Prostate gland (tissue), 2 donors: ENCODE results near the gene HSF4. TPM values are rescaled to one million over a fixed set of nuclear protein-coding genes. Genes with fewer than 3 reads are reported as not detected.

ENCODE experiments used
- DNase-seq: peaks from one replicate; pipeline ENCODE4 v3.0.0-alpha.2; 2019; ENCODE audit warnings: low spot score
- H3K27ac ChIP-seq, 2 donors: fragments of 200-600 bp; sonication (generic); 2 replicates each; pipeline ENCODE4 v1.5.1; 2017 to 2019
- H3K27me3 ChIP-seq: fragments of 200-600 bp; sonication (generic); replicated peaks from 2 replicates; pipeline ENCODE4 v1.5.1; 2019; ENCODE audit not compliant: insufficient read depth
- H3K36me3 ChIP-seq, 2 donors: fragments of 200-600 bp; sonication (generic); 1 replicate in 1 of 2; 2 replicates in 1 of 2; pipeline versions ENCODE4 v1.5.1 to v1.8.1; 2017 to 2019
- H3K4me1 ChIP-seq: fragments of 200-600 bp; sonication (generic); replicated peaks from 2 replicates; pipeline ENCODE4 v1.5.1; 2019
- H3K4me3 ChIP-seq, 2 donors: fragments of 200-600 bp; sonication (generic); 2 replicates each; pipeline ENCODE4 v1.5.1; 2017 to 2019
- H3K9me3 ChIP-seq: fragments of 200-600 bp; sonication (generic); 2 replicates; pipeline ENCODE4 v1.5.1; 2017
- CTCF ChIP-seq, 4 experiments: fragments of 200-600 bp in 2 of 4; fragments of 450-650 bp in 2 of 4; sonication (generic) in 2 of 4; IDR thresholded peaks; 1 replicate in 3 of 4; 2 replicates in 1 of 4; pipeline ENCODE4 v1.5.1; 2016 to 2019; ENCODE audit warnings: antibody characterized with exemption in 4 of 4, mild to moderate bottlenecking in 2 of 4, moderate library complexity in 2 of 4
- POLR2A ChIP-seq: fragments of 450-650 bp; IDR thresholded peaks from one replicate; pipeline ENCODE4 v1.6.1; 2016; ENCODE audit warnings: antibody characterized with exemption, mild to moderate bottlenecking
- POLR2AphosphoS5 ChIP-seq: sonication (generic); formaldehyde crosslinking; IDR thresholded peaks from one replicate; pipeline ENCODE4 v1.6.1; 2017; ENCODE audit warnings: antibody characterized with exemption
- WGBS: methylation state at CpG from one replicate; pipeline ENCODE4 v1.1.5; 2018; 5-methylcytosine and 5-hydroxymethylcytosine counted together
- intact Hi-C: fragments of 100-400 bp; cut with DNase I; formaldehyde crosslinking; loops from one replicate; pipeline ENCODE4 v1.14.2; 2022
- total RNA-seq, 2 donors: library from RNA; depleted of rRNA; stranded (reverse); fragments of >200 nt; gene quantifications; one replicate each; pipeline ENCODE4 v1.1.0, GENCODE V29; 2016

Gene HSF4
- total RNA-seq, 2 donors from 2014 or later, result 109 to 137 TPM

DNA sequence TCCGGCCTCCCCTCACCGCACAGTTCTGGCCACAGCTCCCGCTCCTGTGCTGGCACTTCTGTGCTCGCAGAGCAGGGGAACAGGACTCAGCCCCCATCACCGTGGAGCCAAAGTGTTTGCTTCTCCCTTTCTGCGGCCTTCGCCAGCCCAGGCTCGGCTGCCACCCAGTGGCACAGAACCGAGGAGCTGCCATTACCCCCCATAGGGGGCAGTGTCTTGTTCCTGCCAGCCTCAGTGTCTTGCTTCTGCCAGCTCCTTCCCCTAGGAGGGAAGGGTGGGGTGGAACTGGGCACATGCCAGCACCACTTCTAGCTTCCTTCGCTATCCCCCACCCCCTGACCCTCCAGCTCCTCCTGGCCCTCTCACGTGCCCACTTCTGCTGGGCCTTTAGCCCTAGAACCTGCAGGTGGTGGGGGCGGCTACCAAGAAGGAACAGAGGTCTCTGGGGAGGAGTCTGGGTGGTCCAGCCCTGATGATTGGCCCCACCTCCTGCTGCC, 33.7 kb downstream of the HSF4 start:
- Histone ChIP-seq H3K36me3 (peaks cover 16 to 26% of the 10 kb centered on the region in 2 donors), H3K27me3 (no peaks in the 10 kb centered on the region), H3K4me3 (no peak overlapping the region), H3K27ac (peak overlapping the region; percentile 63 to 71), H3K4me1 (peaks cover 11% of the 10 kb centered on the region), H3K9me3 (no peaks in the 10 kb centered on the region)
- peak; percentile 47 for DNase-seq
- 39% methylated on average over 12 of the region's 12 CpGs for WGBS
- intact Hi-C loops, result no loop called here
- TF ChIP-seq POLR2AphosphoS5, result peak; percentile 21
- peak in 3 of 4 experiments; percentile 56 to 81 (median 67) for TF ChIP-seq CTCF (IDR thresholded peaks at IDR 0.05)
- no peak for TF ChIP-seq POLR2A

DNA sequence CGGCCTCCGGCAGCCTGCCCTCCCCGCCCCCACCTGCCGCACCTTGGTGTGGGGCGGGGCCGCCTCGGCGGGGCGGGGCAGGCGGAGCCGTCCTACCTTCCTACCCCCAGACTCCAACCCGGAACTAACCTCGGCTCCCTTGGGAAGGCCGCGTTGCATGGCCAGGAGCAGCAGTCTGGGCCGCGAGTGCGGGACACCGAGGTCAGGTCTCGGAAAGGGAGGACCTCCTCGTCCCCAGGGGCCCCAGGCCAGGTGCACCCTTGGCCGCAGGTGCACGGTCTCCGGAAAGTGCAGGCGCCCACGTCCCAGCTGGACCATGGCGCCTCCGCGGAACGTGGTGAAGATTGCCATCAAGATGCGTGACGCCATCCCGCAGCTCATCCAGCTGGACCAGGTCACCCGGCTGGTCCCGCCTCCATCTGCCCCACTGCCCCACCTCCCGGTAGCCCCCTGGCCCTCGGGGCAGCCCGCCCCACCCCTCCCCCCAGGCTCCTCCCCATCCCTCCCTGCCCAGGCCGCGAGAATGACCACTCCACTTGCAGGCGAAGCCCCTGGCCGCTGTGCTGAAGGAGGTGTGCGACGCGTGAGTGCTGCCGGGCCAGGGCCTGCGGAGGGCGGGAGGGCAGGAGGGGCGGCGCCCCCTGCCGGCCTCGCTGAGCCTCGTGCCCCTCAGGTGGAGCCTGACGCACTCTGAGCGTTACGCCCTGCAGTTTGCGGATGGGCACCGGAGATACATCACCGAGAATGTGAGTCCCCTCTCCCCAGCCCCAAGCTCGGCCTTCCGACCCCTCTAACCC, 34.7 kb downstream of the HSF4 start, which contains the start of gene ELMO3:
Gene ELMO3 (plus strand): TSS at position 121 of the 797 bp plus-strand sequence. CDS start 196 bp downstream, at position 317.
- peaks cover 16 to 26% of the 10 kb centered on the region in 2 donors for H3K36me3 ChIP-seq
- no peaks in the 10 kb centered on the region for H3K9me3 ChIP-seq
- intact Hi-C loops, result no loop called here
- peak; percentile 65 for DNase-seq
- H3K4me1 ChIP-seq, result peaks cover 6% of the 10 kb centered on the region
- peak within 1 kb of the TSS; percentile 63 to 71 for H3K27ac ChIP-seq
- TF ChIP-seq CTCF (IDR thresholded peaks at IDR 0.05) (peak in 3 of 4 experiments; percentile 39 to 76 (median 62)), POLR2A (peak; percentile 82), POLR2AphosphoS5 (peak; percentile 57)
- 22% methylated on average over 59 of the region's 61 CpGs for WGBS
- no peaks in the 10 kb centered on the region for H3K27me3 ChIP-seq
- peak within 1 kb of the TSS; percentile 27 to 53 for H3K4me3 ChIP-seq

DNA sequence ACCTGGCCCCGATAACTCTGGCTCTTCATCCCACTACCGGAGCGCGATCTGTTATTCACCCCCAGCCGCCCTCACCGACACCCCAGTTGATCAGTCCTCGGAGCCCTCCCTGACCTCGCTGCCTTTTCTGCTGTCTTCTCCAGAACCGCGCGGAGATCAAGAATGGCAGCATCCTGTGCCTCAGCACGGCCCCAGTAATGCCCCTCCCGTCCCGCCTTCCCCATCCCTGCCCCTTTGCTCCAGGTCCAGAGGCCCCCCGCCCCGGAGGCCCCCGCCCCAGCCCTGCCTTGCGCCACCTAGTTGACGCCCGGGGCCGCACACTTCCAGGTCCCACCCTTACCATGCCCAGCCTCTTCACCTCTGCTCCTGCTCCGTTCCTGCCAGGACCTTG, 35.3 kb downstream of the HSF4 start:
- TF ChIP-seq POLR2A (no peak), POLR2AphosphoS5 (no peak), CTCF (IDR thresholded peaks at IDR 0.05) (no peak)
- WGBS, result 31% methylated on average over 21 of the region's 22 CpGs
- peaks cover 11 to 26% of the 10 kb centered on the region in 2 donors for H3K36me3 ChIP-seq
- H3K4me3 ChIP-seq, result peak overlapping the region; percentile 27 to 53
- peaks cover 6% of the 10 kb centered on the region for H3K4me1 ChIP-seq
- DNase-seq, result no peak
- no peaks in the 10 kb centered on the region for H3K27me3 ChIP-seq
- H3K9me3 ChIP-seq, result no peaks in the 10 kb centered on the region
- intact Hi-C loops, result no loop called here
- H3K27ac ChIP-seq, result peak overlapping the region in 1 of 2 donors; percentile 63

- Histone ChIP-seq H3K9me3 (no peaks in the 10 kb centered on the region), H3K27ac (no peak overlapping the region), H3K4me3 (no peak overlapping the region), H3K27me3 (no peaks in the 10 kb centered on the region), H3K36me3 (peaks cover 4 to 22% of the 10 kb centered on the region in 2 donors), H3K4me1 (peaks cover 6% of the 10 kb centered on the region)
- WGBS, result 96% methylated on average over 8 of the region's 8 CpGs
- TF ChIP-seq CTCF (IDR thresholded peaks at IDR 0.05), result no peak
- TF ChIP-seq POLR2A, result no peak
- TF ChIP-seq POLR2AphosphoS5, result no peak
- intact Hi-C loops, result no loop called here
- DNase-seq, result no peak
Observed at GRCh38 chr16:67200491-67200890, 35.9 kb downstream of the HSF4 start.
